ENCODE results near the gene RPS19. TPM values are rescaled to one million over a fixed set of nuclear protein-coding genes. Genes with fewer than 3 reads are reported as not detected.
A peak's percentile ranks its signal among the peaks of the same experiment; 100 is the strongest.

RPS19 gene
- total and polyA plus RNA-seq, 10 of the 15 experiments (the other 5 are each of a cell fraction or from before 2014, with no cell fraction given), result 2,615 to 5,578 (median 4,127) TPM

GRCh38 chr19:41869374-41869955 lies 9.4 kb downstream of the RPS19 start:
- Histone ChIP-seq H3K27me3 (replicated peaks in 1 of 2; ENCODE audit: control insufficient read depth in 2 of 2, insufficient read depth in 2 of 2, low read length in 1 of 2) (no peaks in the 10 kb centered on the region), H3K9me3 (replicated peaks; ENCODE audit: control insufficient read depth, insufficient read depth, low read length) (no peaks in the 10 kb centered on the region), H3K4me2 (ENCODE audit: control insufficient read depth, insufficient read depth) (peak overlapping the region; percentile 47), H2AFZ (ENCODE audit: control insufficient read depth, low read depth, low read length) (no peak overlapping the region), H3K4me1 (ENCODE audit: control insufficient read depth, insufficient read depth, low read length) (peaks cover 74% of the 10 kb centered on the region), H3K36me3 (ENCODE audit: control insufficient read depth in 2 of 2, insufficient read depth in 2 of 2, low read length in 1 of 2) (peaks cover 23 to 29% of the 10 kb centered on the region in 2 experiments), H3K9ac (ENCODE audit: control insufficient read depth, insufficient read depth, low read length) (no peak overlapping the region), H4K20me1 (ENCODE audit: control insufficient read depth, insufficient read depth) (peaks cover 25% of the 10 kb centered on the region), H3K27ac (ENCODE audit: control insufficient read depth, insufficient read depth) (0 out of 2 replicates have a peak overlapping the region, but pooled peaks have one; percentile 10), H3K4me3 (peak overlapping the region; percentile 12; the same call in 1 of the 2 replicates), H3K79me2 (ENCODE audit: control insufficient read depth, insufficient read depth, low read length) (peaks cover 40% of the 10 kb centered on the region)
- WGBS (ENCODE audit: insufficient coverage, insufficient replicate concordance, low lambda C conversion rate, missing lambda C conversion rate), result 72% methylated on average over 13 of the region's 13 CpGs
- ChIA-PET POLR2A (interaction anchor here (0.7 to 6.6 kb wide), 3 partner anchors 10 to 76 kb away, joined by 3 to 90 read pairs (median 46); partner anchors contain the start of gene RPS19), SMC1A (ENCODE audit: uncharacterized antibody, unreplicated experiment) (interaction anchor here (0.7 to 8.2 kb wide), 3 partner anchors 9 to 76 kb away, joined by 3 to 57 read pairs (median 10); partner anchors contain the start of gene RPS19), CTCF (interaction anchor here (0.9 to 8.7 kb wide), 4 partner anchors 10 to 89 kb away, joined by 3 to 85 read pairs (median 6); partner anchors contain the start of gene RPS19), RAD21 (ENCODE audit: unreplicated experiment) (interaction anchor here (1.0 to 8.7 kb wide), 3 partner anchors 9 to 82 kb away, joined by 4 to 120 read pairs (median 57); partner anchors contain the start of genes ARHGEF1 and RPS19)
- ATAC-seq (no peak), FAIRE-seq (no peak), DNase-seq (ENCODE audit: low read depth, low spot score) (no peak)
- TF ChIP-seq POLR2A (IDR thresholded peaks at IDR 0.05; ENCODE audit: low read depth, low read length) (peak; percentile 44), ATF2 (IDR thresholded peaks at IDR 0.05; ENCODE audit: low read length) (no peak), BCLAF1 (IDR thresholded peaks at IDR 0.05) (no peak), SMAD5 (IDR thresholded peaks at IDR 0.05; ENCODE audit: low read depth) (0 out of 2 replicates have a peak, but pooled peaks have one; percentile 47)
- no TSS peak for BruUV-seq (replicated peaks)
- in situ Hi-C loops (cut with MboI), result no loop called here
- intact Hi-C loops (cut with micrococcal nuclease; ENCODE audit: unreplicated experiment), result no loop called here

All from GM12878 (cell line).